HG02798 (cell line): ENCODE measurements around the gene TSPAN17.

Experiments
- ATAC-seq: cut with Tn5 transposase; IDR thresholded peaks from one replicate; pipeline ENCODE4 v1.9.1; 2021; ENCODE audit warnings: mild to moderate bottlenecking; ENCODE audit not compliant: unreplicated experiment, poor library complexity

TSPAN17 gene

DNA sequence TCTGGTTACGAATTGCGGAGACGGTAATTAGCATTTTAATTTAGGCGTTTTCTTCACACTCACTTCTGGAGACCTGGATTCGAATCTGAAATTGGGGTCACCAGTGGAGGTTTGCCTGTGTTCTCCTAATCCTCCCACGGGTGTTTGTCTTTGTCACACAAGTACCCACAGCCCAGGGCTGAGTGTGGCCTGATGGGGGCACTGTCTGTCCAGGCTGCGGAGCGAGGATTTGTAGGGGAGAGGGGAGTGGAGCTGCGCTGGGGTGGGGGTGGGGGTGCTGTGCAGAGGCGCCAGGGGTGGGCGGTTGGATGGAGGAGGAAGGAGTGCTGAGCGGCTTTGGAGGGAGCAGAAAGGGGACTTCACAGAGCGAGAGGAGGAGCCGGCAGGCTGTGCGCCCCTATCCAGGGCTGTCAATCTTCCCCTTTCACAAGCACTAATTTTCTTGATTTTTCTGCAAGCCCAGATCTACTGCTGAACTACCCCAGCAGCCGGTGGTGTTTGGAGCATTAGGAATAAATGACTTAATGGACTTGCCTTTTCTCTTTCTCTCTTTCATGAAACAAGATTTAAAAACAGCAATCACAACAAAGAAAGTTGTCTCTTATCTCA lies 53.1 kb downstream of the TSPAN17 start:
- ATAC-seq = no peak

DNA sequence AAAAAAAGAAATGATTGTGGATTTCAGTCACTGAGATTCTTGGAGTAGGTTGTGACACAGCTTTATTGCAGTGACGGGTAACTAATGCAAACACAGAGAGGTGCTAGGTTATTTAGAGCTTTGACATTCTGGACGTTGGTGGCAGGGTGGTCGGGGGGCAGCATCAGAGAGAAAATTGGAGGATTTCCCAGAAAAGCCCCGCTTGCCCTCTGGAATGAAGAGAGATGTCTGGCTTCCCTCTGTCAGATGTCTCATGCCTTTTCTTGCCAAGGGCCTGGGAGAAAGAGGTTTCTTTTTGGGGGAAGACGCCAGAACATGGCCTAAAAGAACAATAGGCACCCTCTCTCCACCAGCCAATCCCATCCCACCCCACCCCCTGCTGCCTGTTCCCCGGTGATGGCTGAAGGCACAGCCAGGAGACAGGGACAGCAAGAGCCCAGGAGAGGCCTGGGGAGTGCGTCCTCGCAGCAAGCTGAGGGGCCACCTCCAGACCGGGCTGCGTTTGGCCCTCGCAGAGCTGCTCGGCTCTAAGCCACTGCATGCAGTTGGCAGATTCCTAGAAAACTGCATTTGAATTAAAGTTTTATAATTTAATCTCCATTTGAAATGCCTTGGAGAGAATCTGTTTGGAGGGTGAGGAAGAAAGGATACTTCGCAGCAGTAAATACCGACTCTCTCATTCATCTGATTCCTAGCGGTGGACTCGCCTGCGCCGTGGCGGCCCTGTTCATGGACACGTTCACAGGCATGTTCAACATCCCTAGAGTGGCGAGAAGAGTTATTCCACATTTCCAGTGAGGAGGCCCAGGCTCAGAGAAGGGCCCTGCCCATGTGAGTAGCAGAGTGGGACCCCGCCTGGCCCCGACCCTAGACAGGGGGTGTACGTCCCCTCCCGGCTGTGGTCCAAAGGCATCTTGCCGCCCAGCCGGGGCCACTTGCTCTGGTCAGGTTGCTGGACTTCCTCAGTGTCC lies 55.7 kb downstream of the TSPAN17 start:
- no peak for ATAC-seq

DNA sequence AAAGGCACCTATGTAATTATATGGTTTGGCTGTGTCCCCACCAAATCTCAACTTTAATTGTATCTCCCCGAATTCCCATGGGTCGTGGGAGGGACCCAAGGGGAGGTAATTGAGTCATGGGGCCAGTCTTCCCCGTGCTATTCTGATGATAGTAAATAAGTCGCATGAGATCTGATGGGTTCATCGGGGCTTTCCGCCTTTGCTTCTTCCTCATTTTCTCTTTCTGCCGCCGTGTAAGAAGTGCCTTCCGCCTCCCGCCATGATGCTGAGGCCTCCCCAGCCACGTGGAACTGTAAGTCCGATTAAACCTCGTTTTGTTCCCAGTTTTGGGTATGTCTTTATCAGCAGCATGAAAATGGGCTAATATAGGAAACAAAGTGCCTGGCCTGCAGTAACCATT lies 56.6 kb downstream of the TSPAN17 start:
- no peak for ATAC-seq

DNA sequence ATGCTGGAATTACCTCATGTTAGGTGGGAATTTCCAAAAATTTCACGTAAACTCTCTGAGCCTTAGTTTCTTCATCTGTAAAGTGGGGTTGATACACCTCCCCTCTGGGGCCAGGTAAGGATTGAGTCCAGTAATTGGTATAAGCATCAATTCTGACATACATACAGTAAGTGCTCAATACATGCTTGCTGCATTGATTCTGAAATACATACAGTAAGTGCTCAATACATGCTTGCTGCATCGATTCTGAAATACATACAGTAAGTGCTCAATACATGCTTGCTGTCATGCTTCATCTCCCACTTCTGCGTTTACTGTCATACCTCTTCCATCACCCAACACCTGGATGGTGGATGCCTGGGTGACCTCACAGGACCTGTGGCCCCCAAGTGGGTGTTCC lies 57.1 kb downstream of the TSPAN17 start:
- ATAC-seq = no peak

DNA sequence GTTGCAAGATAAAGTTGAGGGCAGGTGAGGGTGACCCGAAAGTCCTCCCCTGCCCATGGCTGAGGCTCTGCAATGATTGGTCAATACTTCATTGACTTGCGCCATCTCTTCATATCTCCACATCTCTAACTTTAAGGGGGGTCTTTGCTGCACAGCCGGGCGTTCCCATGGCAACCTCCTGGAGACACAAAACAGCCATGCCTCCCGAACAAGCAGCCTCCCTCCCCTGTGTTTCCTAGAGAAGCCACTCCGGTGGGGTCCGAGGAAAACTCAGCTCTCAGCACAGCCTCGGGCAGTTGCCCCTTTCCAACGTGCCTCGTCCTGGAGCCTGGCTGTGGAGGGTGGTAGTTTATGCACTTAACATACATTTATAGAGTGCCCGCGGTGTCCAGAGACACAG lies 57.5 kb downstream of the TSPAN17 start:
- ATAC-seq = no peak
